NCI-H524 (cell line): Measurements from ENCODE around the gene SSX4B.
"Not testable (repeated sequence)": the region's sequence is repeated elsewhere in the genome, so short reads cannot be mapped to it uniquely, and the experiment has no call there.

Experiments
- DNase-seq, 2 experiments: peaks; one replicate each; lab custom pipeline; 2025; lab: John Stamatoyannopoulos, UW

The SSX4B gene, protein sequence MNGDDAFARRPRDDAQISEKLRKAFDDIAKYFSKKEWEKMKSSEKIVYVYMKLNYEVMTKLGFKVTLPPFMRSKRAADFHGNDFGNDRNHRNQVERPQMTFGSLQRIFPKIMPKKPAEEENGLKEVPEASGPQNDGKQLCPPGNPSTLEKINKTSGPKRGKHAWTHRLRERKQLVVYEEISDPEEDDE

DNA sequence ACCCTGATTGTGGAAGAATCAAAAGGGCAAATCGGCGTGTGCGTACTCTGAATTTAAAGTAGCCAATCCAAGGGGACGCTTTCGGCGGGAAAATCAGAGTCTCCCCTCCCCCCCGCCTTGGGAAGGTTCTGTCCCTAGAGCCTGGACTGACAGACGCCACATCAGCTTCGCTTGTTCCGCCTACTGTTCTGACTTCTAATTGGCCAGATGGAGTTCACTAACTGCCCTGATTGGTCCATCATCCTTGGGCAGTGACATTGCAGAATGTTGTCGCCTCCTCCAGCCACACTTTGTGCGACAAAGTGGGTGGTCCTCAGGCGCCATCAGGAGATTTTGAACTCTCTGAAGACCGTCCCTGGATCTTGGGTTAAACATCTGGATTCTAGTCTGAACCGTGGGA, at the start of gene SSX4B:
Gene SSX4B (minus strand): TSS at position 101 of the 400 bp plus-strand sequence. CDS start 588 bp downstream, outside the sequence.
- not testable (repeated sequence) for DNase-seq

DNA sequence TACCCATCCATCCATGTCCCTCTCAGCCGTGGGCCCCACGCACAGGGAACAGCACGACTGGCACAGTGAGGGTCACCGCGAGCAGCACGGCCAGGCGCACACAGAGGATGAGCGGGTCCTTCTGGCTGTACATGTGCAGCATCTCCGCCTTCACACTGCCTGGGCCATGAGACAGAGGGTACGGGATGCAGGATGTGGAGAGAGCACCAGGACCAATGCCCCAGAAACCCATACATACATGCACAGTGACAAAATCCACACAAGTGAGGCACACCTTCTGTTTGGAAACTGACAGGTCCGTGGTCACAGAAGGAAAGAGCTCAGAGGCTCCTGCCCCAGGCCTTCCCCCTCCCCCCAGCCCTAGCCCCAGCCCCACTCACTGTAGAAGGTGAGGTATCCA, 48.8 kb upstream of the SSX4B start:
- DNase-seq: no peak

DNA sequence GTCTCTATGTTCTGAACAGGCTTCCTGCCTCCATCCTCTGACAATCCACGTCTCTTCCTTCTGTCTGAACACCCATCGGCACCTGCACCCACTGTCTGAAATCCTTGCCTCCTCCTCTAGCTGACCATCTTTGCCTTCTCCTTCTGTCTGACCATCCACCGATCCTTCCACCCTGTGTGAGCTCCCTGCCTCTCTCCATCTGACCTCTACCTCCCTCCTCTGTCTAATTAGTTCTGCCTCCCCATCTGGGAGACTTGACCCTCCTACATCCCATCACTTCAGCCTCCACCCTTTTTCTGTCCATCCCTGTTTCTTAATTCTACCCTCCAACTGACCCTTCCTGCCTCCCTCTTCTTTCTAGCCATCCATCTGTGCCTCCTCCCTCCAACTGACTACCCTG, 48.3 kb upstream of the SSX4B start:
- DNase-seq: no peak

DNA sequence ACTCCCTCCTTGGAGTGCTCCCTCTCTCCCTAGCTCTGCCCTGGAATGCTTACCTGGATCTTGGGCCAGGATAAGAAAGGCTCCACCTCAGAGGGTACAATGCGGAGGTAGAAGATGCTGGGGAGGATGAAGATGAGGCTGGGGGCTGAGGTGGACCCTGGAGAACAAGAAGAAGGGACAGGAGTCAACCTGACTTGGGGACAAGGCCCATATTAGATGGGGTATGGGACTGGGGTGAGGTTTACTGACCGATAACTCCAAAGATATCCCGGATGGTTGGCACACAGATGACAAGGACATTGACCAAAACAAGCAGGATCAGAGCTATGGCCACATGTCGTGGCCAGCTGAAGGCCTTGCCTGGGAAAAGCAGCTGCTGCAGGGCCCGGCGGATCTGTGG, 47.7 kb upstream of the SSX4B start:
- no peak for DNase-seq

DNA sequence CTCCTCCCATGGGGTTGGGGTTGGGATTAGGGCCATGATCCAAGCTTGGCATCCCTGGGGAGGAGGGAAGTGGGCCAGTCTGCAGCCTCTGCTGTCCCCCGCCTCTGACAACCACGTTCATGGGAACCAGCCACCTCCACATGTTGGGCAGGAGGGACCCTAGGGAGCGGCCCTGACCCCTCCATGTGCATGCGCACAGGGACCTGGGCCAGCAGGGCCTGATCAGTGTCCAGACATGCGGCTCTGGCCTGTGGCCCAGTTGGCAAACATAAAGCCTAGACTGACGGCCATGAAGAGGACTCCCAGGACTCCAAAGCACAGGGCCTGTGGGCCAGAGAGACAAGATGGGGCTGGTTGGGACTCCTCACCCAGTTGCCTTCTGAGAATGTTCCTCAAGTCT, 47.0 kb upstream of the SSX4B start:
- DNase-seq: no peak

DNA sequence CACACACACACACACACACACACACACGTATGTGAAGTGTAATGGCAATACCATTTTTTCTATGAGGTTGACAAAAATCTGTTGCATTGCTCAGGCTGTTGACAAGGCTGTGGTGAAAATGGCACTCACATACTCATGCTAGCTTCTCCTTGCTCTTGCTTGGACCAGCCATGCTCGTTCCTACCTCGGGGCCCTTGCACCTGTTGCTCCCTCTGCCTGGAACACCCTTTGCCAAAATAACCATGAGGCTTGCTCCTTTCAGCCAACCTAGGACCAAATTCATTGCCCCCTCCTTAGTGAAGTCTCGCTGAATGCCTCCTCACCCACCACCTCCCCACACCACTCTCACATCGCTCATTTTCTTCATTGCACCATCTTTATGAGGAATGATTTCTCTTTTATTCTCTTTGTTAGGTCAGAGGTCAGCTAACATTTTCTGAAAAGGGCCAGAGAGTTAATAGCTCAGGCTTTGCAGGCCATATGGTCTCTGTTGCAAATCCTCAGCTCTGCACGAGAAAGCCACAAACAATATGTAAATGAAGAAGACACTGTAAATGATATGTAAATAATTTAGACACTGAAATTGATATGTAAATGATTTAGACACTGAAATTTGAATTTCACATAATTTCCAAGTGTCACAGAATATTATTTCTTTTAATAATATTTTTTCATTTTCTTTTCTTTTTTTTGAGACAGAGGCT, 45.0 kb upstream of the SSX4B start:
- DNase-seq: peak in 1 of 2 experiments; percentile 33

DNA sequence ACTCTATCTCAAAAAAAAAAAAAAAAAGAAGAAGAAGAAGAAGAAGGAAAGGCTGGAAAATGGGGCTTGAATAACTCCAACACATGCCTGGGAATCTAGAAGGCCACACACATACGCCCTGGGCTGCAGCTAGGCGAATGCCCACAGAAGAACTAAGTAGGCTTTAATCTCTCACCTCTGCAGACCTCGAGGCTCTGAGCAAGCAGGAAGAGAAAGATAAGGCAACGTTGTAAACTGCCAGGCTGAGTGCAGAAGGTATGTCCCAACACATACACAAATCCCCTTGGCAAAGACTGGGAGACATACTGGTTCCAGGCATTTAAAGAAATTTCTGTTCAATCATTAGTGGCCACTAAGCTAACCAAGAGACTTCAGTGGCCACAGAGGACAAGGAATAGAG, 39.9 kb upstream of the SSX4B start:
- no peak for DNase-seq

DNA sequence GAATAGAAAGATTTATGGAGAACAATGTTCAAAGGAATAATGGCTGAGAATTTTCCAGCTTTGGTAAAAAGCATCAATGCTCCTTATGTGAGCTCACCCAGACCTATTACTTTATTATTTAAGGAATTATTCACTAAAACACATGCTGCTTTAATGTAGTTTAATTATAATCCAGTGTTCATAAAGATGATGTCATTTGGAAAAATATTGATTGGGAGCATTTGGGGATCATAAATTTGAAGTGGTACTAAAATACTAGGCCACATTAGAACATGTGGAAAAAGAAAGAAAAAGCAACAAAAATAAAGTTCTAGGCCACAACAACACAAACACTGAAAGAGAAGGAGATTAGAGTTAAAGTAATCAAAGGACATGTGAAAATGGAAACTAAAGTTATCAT, 38.3 kb upstream of the SSX4B start:
- no peak for DNase-seq

DNA sequence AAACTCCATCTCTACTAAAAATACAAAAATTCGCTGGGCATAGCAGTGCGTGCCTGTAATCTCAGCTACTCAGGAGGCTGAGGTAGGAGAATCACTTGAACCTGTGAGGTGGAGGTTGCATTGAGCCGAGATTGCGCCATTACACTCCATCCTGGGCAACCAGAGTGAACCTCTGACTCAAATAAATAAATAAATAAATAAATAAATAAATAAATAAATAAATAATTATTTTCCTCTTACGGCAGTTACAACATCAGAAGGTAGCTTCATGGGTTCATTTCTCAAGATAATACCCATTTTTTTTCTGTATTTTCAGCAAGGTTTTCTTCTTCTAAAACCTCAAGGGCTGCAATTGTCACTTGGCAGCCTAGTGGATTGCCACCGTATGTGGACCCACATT, 35.4 kb upstream of the SSX4B start:
- not testable (repeated sequence) for DNase-seq

DNA sequence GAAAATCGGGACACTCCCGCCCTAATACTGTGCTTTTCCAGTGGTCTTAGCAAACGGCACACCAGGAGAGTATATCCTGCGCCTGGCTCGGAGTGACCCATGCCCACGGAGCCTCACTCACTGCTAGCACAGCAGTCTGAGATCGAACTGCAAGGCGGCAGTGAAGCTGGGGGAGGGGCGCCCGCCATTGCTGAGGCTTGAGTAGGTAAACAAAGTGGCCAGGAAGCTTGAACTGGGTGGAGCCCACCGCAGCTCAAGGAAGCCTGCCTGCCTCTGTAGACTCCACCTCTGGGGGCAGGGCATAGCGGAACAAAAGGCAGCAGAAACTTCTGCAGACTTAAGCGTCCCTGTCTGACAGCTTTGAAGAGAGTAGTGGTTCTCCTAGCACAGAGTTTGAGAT, 22.0 kb upstream of the SSX4B start:
- not testable (repeated sequence) for DNase-seq

DNA sequence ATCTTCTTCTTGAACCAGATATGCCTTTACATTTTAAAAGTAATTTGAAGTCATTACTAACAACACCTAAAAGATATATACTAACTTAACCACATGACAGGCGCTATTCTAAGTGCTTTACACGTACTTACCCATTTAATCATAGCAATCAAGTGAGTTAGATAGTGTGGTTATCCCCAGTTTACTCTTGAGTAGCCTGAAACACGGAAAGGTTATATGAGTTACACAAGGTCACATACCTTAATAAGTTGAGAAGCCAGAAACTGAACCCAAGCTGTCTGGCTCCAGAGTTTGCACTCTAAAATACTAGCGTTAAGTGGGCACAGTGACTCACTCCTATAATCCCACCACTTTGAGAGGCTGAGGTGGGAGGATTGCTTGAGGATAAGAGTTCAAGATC, 18.4 kb upstream of the SSX4B start:
- DNase-seq: not testable (repeated sequence)

DNA sequence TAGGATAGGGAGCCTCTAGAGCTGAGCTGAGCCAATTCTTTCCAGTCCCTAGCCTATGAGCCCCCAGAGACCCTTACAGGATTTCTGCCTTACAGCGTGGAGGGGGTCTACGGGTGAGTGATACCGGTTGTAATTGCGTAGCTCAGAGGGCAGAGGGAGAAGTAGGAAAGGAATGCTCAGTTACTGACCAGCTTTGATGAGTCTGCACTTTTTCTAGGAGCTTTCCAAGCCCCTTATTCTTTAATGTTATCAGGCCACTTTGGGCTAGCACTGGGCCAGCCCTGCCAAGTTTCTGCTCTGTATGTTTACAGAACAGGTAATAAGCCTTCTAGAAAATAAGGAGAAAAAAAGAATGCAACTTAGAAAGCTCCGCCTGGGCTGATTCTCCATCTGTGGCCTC, 17.8 kb upstream of the SSX4B start:
- not testable (repeated sequence) for DNase-seq

DNA sequence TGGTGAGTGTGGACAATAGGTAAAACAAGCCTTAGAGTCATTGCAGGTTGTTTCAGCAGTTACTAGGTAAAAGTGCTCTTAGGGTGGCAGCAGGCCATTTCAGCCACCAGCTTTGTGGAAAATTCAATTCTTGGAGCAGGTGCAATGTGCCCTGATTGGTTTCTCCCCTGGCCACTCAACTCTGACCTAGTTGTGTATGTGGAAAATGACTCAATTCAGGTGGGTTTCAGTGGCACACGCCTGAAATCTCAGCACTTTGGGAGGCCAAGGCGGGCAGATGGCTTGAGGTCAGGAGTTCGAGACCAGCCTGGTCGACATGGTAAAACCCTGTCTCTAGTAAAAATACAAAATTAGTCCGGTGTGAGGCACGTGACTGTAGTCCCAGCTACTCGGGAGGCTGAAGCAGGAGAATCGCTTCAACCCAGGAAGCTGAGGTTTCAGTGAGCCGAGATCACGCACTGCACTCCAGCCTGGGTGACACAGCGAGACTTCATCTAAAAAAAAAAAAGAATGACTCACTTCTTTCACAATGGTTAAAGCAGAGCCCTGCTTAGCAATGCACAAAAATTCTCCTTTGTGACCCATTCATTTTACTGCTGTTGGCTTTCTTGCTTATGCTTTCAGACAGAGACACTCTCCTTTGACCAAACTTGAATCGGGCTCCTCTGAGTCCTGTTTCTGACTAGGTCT, 15.4 kb upstream of the SSX4B start:
- DNase-seq: not testable (repeated sequence)

DNA sequence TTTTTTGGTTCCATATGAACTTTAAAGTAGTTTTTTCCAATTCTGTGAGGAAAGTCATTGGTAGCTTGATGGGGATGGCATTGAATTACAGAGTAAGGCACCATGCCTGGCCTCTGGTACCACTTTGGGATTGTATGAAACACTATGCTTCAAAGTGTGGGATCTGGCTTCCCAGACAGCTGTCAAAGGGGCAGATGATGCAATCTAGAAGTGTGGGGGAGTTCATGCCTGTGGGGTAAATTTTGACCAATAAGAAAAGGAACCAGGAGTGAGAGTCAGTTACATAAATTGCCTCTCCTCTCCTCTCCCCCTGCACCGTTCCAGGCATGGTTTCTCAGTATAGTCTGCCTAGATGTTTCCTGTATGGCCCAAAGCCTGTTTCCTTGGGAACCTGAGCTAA, 13.9 kb downstream of the SSX4B start:
- not testable (repeated sequence) for DNase-seq

DNA sequence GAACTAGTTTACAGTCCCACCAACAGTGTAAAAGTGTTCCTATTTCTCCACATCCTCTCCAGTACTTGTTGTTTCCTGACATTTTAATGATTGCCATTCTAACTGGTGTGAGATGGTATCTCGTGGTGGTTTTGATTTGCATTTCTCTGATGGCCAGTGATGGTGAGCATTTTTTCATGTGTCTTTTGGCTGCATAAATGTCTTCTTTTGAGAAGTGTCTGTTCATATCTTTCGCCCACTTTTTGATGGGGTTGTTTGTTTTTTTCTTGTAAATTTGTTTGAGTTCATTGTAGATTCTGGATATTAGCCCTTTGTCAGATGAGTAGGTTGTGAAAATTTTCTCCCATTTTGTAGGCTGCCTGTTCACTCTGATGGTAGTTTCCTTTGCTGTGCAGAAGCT, 14.8 kb downstream of the SSX4B start:
- DNase-seq: not testable (repeated sequence)

DNA sequence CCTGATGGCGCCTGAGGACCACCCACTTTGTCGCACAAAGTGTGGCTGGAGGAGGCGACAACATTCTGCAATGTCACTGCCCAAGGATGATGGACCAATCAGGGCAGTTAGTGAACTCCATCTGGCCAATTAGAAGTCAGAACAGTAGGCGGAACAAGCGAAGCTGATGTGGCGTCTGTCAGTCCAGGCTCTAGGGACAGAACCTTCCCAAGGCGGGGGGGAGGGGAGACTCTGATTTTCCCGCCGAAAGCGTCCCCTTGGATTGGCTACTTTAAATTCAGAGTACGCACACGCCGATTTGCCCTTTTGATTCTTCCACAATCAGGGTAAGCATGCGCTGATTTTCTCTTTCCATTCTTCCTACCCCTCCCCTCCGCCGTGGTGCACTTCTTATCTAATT, 28.5 kb downstream of the SSX4B start, which contains the start of gene SSX4:
Gene SSX4 (plus strand): TSS at position 301 of the 400 bp plus-strand sequence. CDS start 515 bp downstream, outside the sequence.
- DNase-seq: not testable (repeated sequence)

DNA sequence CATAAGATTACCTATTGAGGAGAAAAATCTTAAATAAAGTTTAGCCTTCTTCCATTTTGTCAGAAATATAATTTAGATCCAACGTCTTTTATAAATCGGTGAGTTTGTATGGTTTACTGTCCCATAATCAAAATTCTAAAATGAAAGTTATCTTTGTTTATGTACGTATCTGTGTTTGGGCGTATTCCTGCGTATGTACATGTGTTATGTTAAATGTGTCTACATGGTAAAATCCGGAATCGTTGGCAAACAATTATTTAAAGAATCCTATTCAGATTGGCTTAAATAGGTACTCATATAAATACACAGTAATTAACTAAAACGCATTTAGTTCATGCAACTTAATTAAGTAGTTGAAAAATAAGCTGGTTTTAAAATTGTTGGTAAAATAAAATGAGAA, 41.4 kb downstream of the SSX4B start:
- not testable (repeated sequence) for DNase-seq

DNA sequence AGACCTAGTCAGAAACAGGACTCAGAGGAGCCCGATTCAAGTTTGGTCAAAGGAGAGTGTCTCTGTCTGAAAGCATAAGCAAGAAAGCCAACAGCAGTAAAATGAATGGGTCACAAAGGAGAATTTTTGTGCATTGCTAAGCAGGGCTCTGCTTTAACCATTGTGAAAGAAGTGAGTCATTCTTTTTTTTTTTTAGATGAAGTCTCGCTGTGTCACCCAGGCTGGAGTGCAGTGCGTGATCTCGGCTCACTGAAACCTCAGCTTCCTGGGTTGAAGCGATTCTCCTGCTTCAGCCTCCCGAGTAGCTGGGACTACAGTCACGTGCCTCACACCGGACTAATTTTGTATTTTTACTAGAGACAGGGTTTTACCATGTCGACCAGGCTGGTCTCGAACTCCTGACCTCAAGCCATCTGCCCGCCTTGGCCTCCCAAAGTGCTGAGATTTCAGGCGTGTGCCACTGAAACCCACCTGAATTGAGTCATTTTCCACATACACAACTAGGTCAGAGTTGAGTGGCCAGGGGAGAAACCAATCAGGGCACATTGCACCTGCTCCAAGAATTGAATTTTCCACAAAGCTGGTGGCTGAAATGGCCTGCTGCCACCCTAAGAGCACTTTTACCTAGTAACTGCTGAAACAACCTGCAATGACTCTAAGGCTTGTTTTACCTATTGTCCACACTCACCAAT, 43.9 kb downstream of the SSX4B start:
- DNase-seq: not testable (repeated sequence)

DNA sequence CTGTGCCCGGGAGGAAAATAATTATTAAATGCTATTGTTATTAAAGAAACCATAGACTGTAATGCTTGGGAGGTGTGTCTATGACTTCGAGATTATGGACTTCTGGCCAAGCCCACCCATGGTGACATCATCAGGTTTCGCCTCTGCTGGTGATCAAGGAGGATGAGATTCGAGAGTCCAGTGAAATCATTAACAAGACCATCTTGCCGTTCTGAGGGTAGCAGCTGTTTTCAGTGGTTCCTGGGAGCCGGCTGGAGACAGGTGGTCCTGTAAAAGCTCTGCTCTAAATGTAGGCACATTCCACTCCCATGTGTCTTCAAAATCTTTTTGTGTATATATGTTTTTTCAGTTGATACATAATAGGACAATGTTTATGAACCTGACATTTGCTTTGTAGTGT, 52.5 kb downstream of the SSX4B start:
- DNase-seq: peak; percentile 2 to 60

DNA sequence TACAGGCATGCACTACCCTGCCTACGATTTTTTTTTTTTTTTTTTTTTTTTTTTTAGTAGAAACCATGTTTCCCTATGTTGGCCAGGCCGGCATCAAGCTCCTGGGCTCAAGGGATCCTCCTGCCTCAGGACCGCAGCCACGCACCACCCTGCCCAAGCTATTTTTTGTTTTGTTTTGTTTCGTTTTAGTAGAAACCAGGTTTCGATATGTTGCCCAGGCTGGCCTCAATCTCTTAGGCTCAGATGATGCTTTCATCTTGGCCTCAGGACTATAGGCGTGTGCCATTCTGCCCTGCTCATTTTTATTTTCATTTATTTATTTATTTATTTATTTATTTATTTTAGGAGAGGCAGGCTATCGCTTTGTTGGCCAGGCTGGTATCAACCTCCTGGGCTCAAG, 54.1 kb downstream of the SSX4B start:
- DNase-seq: no peak

DNA sequence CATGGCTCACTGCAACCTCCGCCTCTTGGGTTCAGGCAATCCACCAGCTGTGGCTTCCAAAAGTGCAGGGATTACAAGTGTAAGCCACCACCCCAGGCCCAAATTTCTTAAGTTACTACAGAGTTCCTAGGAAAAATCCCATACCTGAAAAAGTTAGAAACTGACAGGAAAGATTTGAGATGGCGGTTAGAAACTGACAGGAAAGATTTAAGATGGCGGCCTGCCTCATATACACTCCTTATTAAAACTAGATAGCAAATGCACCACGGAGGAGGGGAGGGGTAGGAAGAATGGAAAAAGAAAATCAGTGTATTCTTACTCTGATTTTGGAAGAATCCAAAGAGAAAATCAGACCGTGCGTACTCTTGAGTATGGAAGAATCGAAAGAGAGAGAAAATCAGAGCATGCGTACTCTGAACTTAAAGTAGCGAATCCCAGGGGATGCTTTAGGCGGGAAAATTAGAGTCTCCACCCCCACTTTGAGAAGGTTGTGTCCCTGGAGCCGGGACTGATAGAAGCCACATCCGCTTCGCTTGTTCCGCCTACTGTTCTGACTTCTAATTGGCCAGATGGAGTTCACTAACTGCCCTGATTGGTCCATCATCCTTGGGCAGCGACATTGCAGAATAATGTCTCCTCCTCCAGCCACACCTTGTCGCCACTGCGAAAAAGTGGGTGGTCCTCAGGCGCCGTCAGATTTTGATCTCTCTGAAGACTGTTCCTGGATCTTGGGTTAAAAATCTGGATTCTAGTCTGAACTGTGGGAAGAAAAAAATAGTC, 55.3 kb downstream of the SSX4B start, which contains the start of gene SSX3:
Gene SSX3 (minus strand): TSS at position 389 of the 780 bp plus-strand sequence. CDS start 1,454 bp downstream, outside the sequence.
- not testable (repeated sequence) for DNase-seq
